SK-MEL-5 (cell line): Measurements from ENCODE around the gene ACAP1. TPM values are rescaled to one million over a fixed set of nuclear protein-coding genes. Genes with fewer than 3 reads are reported as not detected.
A peak's percentile ranks its signal among the peaks of the same experiment; 100 is the strongest.
"Not testable (repeated sequence)": the region's sequence is repeated elsewhere in the genome, so short reads cannot be mapped to it uniquely, and the experiment has no call there.

Experiments used
- DNase-seq: peaks from one replicate; pipeline ENCODE4 v3.0.0-alpha.2; 2016; ENCODE audit warnings: low read depth, low spot score
- in situ Hi-C: cut with HindIII; loops from 2 replicates; pipeline ENCODE4 v1.10.0; 2016; ENCODE audit warnings: low sequenced_read_pairs, high pct_unique_total_duplicates, low pct_unique_long_range_greater_than_20kb
- total RNA-seq: library from RNA; depleted of rRNA; stranded (reverse); fragments of >200 nt; shearing (Covaris generic); gene quantifications from 2 replicates; pipeline ENCODE4 v1.2.3, GENCODE V29; 2014

ACAP1 gene
- total RNA-seq, 1 experiment from 2014 or later, result 0.03 TPM

DNA sequence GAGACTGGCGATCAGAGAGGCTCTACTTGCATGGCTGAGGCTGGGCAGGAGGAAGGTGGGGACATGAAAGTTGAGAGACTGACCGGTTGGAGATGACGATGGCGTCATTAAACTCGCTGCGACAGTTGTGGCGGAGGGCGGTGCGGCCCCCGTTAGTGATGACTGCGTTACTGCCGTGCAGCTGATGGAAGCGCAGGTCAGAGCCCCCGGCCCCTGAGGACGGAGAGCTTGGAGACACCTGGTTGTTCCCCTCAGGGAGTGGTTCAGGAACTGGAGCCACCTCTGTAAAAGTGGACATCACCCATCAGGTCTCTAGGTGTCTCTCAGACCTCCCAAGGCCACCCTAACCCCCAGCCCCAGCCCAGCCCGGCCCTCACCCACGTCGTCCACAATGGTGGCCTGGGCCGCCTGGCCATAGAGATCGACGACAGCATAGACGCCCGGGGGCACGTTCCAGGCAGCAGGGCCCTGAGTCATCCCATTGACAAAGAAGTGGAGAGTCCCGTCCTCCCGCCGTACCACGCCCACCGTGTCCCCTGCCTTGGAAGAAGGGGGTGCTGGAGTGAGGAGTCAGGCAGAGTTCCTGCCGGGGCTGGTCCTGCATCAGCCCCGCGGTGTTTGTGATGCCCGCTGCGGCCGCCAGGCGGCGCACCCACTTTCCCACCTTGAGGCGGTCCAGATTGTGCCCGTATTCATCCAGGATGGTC, 12.4 kb upstream of the ACAP1 start:
- DNase-seq, result peak; percentile 51
- in situ Hi-C loops, result no loop called here

DNA sequence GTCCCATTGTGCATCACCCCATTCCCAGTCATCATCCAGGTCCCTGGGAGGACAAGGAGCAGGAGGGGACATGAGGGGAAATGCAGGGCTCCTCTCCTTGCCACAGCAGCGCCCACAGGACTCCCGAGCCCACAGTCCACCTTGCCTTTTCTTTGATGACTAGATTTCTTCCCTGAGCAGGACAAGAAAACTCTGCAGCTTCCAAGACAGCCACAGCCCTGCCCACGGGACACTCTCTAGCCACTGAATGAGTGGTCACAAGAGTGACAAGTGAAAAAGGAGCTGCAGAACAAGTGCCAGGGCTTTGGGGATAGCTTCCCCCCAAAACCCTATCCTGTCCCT, 11.9 kb upstream of the ACAP1 start:
- in situ Hi-C loops, result no loop called here

DNA sequence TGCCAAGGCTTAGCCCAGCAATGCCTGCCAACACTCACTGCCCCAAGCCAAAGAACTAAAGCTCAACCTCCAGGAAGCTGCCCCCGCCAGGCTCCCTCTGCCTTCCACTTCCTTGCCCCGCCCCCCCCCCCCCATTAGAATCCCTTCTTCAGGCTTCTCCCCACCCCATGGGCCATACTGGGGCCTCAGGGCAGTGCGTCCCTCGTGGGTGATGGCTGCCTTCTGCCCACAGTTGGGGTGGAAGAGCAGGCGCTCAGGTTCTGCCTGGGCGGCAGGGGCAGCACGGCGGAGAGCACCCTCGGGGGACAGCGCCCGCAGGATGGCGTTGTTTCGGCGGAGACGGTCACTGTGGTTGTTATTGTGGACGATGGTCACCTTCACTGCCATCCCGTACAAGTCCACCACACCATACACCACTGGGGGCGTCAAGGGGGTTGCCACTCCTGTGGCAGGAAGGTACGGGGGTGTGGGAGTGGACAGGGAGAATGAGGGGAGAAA, 11.2 kb upstream of the ACAP1 start:
- DNase-seq, result no peak
- in situ Hi-C loops, result no loop called here

More for the DNA sequence above, 11.9 kb upstream of the ACAP1 start:
- DNase-seq, result no peak

DNA sequence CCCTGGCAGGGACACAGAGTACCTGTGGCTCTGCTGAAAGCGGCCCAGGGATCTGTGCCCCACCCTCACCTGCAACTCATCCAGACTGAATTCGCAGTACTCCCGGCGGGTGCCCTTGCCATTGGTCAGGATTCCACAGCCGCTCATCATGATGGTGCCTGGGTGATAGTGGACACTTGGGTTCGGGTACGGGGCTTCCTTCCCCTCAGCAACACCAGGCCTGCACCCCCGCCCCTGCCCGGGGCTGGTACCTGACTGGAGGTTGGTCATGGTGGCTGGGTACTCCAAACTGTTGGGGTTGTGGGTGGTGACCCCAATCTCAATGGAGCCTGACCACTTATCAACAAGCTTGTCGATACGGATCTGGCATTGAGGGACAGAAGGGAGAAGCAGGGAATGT, 10.1 kb upstream of the ACAP1 start:
- DNase-seq, result no peak
- in situ Hi-C loops, result no loop called here

DNA sequence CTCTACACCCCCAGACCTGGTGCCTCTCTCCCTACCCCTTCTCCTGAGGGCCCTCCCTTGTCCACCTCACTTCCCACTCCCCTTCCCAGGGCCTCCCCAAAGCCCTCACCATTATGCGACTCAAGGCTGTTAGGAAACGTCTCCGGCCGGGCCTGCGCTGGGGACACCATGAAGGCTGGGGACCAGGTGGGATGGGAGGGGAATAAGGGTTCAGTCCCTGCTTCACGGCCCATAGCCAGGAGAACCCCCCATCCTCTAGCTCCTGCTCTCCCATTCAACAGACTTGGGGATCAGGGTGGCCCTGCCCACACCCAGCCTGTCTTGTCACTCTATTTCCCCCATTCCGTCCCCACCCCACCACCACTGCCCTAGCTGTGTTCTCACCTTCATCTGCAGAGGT, 9.3 kb upstream of the ACAP1 start:
- in situ Hi-C loops, result no loop called here
- DNase-seq, result no peak

DNA sequence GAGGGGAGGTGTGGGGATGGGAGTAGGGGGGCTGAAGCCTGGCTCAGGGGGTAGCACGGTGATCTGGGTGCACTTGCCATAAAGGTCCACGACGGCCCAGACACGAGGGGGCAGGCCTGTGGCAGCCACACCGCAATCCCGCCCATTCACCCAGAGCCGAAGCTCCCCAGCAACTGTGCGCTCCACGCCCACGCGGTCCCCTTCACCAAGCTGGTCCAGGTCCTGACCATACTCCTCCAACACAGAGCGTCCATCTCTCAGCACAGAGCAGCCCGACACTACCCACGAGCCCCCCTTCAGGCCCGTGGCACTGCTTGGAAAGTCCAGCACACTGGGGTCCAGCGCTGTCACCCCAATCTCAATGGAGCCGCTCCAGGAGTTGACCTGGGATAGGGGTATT, 8.8 kb upstream of the ACAP1 start:
- DNase-seq, result no peak
- in situ Hi-C loops, result no loop called here

DNA sequence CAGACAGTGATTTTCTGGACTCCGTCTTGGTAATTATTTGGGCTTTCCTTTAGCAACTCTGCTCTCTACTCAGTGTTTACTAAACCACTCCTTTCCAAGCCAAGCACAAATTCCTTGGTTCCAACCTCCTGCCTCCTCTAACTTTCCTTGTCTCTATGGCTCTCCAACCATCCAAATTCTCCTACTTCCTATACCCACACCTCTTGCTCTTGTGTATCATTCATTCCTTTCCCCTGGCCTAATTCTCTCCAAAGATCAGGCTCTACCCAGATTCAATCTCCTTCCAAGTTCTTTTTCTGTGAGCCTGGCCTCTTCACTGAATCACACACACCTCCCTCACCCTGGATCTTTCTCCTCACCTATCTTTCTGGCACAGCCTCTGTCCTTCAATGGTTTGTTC, 8.3 kb upstream of the ACAP1 start:
- in situ Hi-C loops, result no loop called here
- no peak for DNase-seq

DNA sequence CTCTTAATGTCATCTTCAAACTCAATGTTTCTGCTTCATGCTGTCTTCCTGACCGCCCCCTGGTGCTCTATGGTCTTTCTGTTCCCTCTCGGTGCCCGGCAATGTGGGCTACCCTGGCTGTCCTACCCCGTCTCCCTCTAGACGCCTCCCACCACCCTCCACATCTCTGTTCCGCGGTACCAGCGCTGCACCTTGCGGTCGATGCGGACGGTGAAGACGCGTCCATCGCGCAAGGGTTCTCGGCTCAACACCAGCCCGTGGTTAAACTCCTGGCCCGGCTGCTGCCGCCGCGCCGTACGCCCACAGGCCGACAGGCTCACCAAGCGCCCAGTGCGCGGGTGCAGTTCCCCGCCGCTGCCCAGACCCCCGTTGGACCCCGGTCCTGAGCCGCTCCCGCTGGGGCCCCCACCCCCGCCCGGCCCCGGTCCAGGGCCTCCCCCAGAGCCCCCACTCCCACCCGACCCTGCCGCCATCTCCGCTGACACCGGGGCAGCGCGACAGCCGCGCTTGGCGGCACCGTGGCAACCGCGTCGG, 7.4 kb upstream of the ACAP1 start, which contains the start of gene NEURL4:
Gene NEURL4 (minus strand): TSS at position 496 of the 534 bp plus-strand sequence. CDS start 23 bp downstream, at position 473.
- in situ Hi-C loops, result no loop called here
- peak; percentile 10 for DNase-seq

DNA sequence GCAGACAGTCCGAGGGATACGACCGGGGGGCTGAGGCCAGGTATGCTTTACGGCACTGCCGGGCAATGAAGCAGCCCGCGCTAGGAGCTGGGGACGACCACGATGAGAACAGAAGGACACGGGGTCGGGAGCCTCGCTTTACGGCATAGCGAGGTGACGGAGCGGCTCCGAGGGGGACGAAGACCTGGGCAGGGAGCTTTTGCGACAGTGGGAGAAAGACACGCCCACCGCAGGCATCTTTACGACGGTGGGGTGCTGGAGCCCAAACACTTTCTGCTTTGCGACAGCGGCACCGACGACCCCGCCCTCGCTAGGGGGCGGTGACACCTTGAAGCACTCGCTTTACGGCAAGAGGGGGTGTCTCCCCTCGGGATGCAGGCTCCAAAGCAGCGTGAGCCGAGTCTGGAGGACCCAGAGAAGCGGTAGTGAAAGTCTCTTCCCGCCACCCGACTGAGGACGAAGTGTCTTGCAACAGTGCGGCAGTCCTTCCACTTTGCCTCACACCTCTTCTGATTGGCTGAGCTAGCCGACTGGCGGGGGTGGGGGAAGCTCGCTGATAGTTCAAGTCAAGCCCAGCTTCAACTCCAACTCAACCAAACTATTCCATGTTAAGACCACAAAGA, 6.8 kb upstream of the ACAP1 start:
- peak; percentile 98 for DNase-seq
- in situ Hi-C loops, result no loop called here

DNA sequence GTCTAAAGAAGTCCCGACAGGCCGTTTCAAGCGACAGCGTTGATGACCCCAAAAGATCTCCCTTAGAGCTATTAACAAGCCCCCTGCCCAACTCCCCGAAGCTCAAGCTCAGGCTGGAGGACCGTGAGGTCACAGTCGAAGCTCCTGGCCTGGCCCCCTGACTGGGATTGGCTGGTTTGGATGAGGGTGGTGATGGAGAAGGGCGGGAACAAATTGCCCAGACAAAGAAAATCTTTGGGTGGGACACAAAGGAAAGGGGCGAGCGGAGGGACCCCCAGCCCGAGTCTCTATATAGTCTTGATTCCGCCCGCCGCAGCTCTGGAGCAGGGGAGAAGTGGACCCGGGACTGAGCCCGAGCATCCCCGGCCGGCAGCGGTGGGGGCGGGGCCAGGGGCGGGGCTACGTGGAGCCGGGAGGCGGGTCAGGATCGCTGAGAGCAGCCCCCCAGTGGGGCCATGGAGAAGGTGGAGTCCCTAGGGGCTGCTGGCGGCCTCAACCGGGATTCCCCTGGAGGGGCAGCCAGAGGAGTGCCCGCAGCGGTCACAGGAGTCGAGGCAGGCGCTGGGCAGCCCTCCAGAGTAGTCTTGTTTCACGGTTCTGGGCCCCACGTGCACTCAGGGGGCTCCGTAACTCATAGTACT, 6.2 kb upstream of the ACAP1 start:
- peak; percentile 89 for DNase-seq
- in situ Hi-C loops, result no loop called here

DNA sequence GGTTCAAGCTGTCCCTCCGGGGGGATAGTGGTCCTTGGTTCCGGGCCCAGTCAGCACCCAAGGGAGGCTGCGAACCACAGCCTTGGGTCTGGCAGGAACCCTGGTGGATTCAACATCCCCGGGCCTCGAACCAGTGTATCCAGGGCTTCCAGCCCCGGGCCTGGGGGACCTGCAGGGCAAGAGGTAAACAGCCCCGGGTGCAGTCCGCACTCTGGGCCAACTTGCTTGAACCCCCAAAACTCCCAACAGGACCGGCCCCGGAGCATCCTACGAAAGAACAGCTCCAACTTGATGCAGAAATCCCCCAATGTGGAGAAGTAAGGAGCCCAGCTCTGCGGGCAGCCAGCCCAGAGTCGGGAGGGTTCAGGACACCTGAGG, 5.7 kb upstream of the ACAP1 start:
- in situ Hi-C loops, result no loop called here
- no peak for DNase-seq

DNA sequence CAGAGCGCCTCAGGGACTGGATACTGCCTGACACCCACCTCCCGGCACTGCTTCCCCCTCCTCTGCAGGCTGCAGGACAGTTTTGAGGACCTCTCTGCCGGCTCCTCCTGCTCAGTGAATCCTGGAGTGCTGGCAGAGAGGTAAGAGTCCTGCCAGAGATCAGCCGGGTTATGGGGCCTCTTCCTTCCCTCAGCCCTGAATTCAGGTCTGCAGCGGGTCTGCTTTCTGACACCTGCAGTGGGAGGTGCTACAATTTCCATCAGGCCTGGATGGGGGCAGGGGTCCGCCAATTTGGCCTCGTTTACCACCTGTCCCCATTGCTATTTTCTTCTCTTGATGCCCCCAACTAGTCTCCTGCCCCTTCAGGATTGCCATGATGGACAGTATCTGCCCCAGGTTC, 4.2 kb upstream of the ACAP1 start:
- in situ Hi-C loops, result no loop called here
- no peak for DNase-seq

DNA sequence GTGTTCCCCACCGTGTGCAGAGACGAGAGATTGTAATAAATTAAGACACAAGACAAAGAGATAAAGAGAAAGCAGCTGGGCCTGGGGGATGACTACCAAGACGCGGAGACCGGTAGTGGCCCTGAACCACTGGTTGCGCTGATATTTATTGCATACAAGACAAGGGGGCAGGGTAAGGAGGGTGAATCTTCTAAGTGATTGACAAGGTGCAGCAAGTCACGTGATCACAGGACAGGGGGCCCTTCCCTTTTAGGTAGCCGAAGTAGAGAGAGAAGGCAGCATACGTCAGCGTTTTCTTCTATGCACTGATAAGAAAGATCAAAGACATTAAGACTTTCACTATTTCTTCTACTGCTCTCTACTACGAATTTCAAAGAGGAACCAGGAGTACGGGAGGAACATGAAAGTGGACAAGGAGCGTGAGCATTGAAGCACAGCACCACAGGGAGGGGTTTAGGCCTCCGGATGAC, 3.7 kb upstream of the ACAP1 start:
- DNase-seq, in situ Hi-C loops: not testable (repeated sequence)

DNA sequence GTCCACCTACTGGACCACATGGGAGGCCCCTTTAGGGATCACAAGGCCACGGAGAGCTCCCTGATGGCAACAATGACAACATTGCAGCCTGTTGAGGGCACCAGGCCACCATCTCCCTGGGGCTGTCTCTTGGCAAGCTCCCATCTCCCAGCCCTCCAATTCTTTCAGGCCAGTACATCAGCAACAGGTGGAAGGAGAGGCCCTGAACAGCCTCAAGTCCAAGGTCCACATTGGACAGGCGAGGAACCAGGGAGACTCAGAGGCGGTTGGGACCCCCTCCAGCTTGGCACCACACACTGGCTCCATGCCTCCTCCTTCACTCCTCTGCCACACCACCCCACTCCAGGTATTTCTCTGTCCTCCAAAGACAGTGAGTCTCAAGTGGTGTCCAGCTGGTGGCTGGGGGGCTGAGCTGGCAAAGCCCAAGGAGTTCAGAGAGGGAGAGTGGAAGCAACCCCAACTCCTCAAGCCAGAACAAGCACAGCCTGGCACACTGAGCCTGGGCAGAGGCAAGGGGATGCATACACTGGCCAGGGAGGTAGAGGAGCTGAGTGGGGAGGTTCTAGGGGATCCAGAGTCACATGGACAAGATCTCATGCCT, 1.3 kb upstream of the ACAP1 start:
- DNase-seq, result no peak
- in situ Hi-C loops, result no loop called here

DNA sequence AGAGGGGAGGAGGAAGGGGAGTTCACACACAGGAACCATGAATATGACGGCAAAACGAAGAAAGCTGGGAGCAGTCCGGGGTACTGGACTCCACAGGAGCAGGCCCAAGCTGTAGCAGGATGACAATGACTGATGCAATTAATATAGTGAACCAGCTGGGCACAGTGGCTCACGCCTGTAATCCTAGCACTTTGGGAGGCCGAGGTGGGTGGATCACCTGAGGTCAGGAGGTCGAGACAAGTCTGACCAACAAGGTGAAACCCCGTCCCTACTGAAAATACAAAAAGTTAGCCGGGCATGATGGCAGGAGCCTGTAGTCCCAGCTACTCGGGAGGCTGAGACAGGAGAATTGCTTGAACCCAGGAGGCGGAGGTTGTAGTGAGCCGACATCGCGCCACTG, 564 bp upstream of the ACAP1 start:
- DNase-seq, in situ Hi-C loops: not testable (repeated sequence)

DNA sequence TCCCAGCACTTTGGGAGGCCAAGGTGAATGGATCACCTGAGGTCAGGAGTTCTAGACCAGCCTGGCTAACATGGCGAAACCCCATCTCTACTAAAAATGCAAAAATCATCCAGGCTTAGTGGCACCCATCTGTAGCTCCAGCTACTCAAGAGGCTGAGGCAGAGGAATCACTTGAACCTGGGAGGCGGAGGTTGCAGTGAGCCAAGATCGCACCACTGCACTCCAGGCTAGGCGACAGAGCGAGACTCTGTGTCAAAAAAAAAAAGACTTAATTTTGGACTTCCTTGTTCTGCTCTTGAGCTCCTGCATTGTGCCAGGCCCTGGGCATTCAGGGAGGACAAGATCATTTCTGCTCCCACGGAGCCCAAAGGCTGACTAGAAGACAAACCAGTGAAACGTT, 1.3 kb downstream of the ACAP1 start:
- in situ Hi-C loops, DNase-seq: not testable (repeated sequence)

DNA sequence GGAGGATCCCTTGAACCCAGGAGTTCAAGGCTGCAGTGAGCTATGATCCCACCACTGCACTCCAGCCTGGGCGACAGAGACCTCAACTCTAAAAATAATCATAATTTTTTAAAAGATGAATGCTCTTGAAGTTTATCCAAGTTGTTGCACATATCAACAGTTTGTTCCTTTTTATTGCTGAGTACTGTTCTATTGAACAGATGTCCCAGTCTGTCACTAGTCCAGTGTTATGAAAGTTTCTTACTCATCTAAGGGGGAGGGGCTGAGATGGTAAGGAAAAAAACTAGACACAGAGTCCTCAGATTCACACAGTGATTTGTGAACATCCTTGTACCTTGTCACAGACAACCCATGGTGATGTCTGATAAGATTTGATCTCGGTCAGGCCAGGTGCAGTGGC, 3.9 kb downstream of the ACAP1 start:
- in situ Hi-C loops, result no loop called here
- DNase-seq, result no peak

DNA sequence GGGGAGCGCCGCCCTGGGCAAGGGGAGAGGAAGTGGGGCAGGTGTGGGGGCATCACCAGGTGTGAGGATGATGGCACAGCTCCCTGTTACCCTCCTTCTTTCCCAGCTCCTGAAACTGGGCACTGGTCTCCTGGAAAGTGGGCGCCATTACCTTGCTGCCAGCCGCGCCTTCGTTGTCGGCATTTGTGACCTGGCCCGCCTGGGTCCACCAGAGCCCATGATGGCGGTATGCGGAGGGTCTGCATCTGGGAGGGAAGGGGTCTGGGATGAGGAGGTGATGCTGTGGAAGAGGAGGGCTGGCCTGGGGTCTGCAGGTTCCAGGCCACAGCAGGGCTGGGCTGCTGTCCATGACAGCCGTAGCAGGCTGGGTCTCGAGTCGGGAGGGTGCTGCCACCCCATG, 5.5 kb downstream of the ACAP1 start:
- DNase-seq, result no peak
- in situ Hi-C loops, result no loop called here
